ENCODE data around the gene DLX4.

Gene DLX4

GRCh38 chr17:49936386-49936785 is 32.6 kb upstream of the DLX4 start:
- no peak for TF ChIP-seq SNAI2 (CRISPR knock-in tag; IDR thresholded peaks at IDR 0.05)
- no peak for TF ChIP-seq TOX (CRISPR knock-in tag; IDR thresholded peaks at IDR 0.05; ENCODE audit: borderline replicate concordance)
- no peak for TF ChIP-seq ZNF70 (CRISPR knock-in tag; IDR thresholded peaks at IDR 0.05)
- TF ChIP-seq PPARA (CRISPR knock-in tag; IDR thresholded peaks at IDR 0.05; ENCODE audit: borderline replicate concordance) = no peak
- TF ChIP-seq OSR1 (CRISPR knock-in tag; IDR thresholded peaks at IDR 0.05) = no peak
- TF ChIP-seq ZC3H10 (CRISPR knock-in tag; IDR thresholded peaks at IDR 0.05) = no peak
- no peak for ATAC-seq

GRCh38 chr17:49939318-49939717 is 29.7 kb upstream of the DLX4 start:
- ATAC-seq = no peak
- TF ChIP-seq CSRNP3 (CRISPR knock-in tag; IDR thresholded peaks at IDR 0.05) = no peak
- TF ChIP-seq GLIS3 (CRISPR knock-in tag; IDR thresholded peaks at IDR 0.05) = no peak
- no peak for TF ChIP-seq ZFP30 (CRISPR knock-in tag; IDR thresholded peaks at IDR 0.05)
- no peak for TF ChIP-seq ISL1 (CRISPR knock-in tag; IDR thresholded peaks at IDR 0.05)
- no peak for TF ChIP-seq RARB (CRISPR knock-in tag; IDR thresholded peaks at IDR 0.05)
- TF ChIP-seq ESRRG (CRISPR knock-in tag; IDR thresholded peaks at IDR 0.05) = no peak
- no peak for TF ChIP-seq ARNTL (CRISPR knock-in tag; IDR thresholded peaks at IDR 0.05; ENCODE audit: borderline replicate concordance, low read depth)
- no peak for TF ChIP-seq ZNF8 (CRISPR knock-in tag; IDR thresholded peaks at IDR 0.05)
- TF ChIP-seq BACH2 (CRISPR knock-in tag; IDR thresholded peaks at IDR 0.05; ENCODE audit: borderline replicate concordance) = no peak

GRCh38 chr17:49941427-49941826 is 27.6 kb upstream of the DLX4 start:
- no peak for ATAC-seq
- TF ChIP-seq GLIS3 (CRISPR knock-in tag; IDR thresholded peaks at IDR 0.05) (no peak), BACH2 (CRISPR knock-in tag; IDR thresholded peaks at IDR 0.05; ENCODE audit: borderline replicate concordance) (no peak), CSRNP3 (CRISPR knock-in tag; IDR thresholded peaks at IDR 0.05) (no peak), ZNF8 (CRISPR knock-in tag; IDR thresholded peaks at IDR 0.05) (no peak), OSR1 (CRISPR knock-in tag; IDR thresholded peaks at IDR 0.05) (no peak), SNAI2 (CRISPR knock-in tag; IDR thresholded peaks at IDR 0.05) (no peak), TCF4 (CRISPR knock-in tag; IDR thresholded peaks at IDR 0.05; ENCODE audit: borderline replicate concordance) (no peak), ARNTL (CRISPR knock-in tag; IDR thresholded peaks at IDR 0.05; ENCODE audit: borderline replicate concordance, low read depth) (no peak), CSDC2 (CRISPR knock-in tag; IDR thresholded peaks at IDR 0.05) (no peak), ESRRG (CRISPR knock-in tag; IDR thresholded peaks at IDR 0.05) (no peak), ZNF70 (CRISPR knock-in tag; IDR thresholded peaks at IDR 0.05) (no peak), PPARA (CRISPR knock-in tag; IDR thresholded peaks at IDR 0.05; ENCODE audit: borderline replicate concordance) (no peak), POU6F1 (CRISPR knock-in tag; IDR thresholded peaks at IDR 0.05; ENCODE audit: borderline replicate concordance, low read depth) (no peak), TSHZ2 (CRISPR knock-in tag; IDR thresholded peaks at IDR 0.05) (no peak), ZFP30 (CRISPR knock-in tag; IDR thresholded peaks at IDR 0.05) (no peak), PATZ1 (CRISPR knock-in tag; IDR thresholded peaks at IDR 0.05; ENCODE audit: borderline replicate concordance) (no peak), ISL1 (CRISPR knock-in tag; IDR thresholded peaks at IDR 0.05) (no peak), RARB (CRISPR knock-in tag; IDR thresholded peaks at IDR 0.05) (no peak), ZC3H10 (CRISPR knock-in tag; IDR thresholded peaks at IDR 0.05) (no peak)
